GM21825 (cell line): ENCODE data around the gene KLHL21.
"Not testable (repeated sequence)": the region's sequence is repeated elsewhere in the genome, so short reads cannot be mapped to it uniquely, and the experiment has no call there.

Source experiments
- ATAC-seq: cut with Tn5 transposase; IDR thresholded peaks from one replicate; pipeline ENCODE4 v1.9.1; 2021; ENCODE audit warnings: mild to moderate bottlenecking, moderate library complexity; ENCODE audit not compliant: unreplicated experiment

Gene KLHL21

DNA sequence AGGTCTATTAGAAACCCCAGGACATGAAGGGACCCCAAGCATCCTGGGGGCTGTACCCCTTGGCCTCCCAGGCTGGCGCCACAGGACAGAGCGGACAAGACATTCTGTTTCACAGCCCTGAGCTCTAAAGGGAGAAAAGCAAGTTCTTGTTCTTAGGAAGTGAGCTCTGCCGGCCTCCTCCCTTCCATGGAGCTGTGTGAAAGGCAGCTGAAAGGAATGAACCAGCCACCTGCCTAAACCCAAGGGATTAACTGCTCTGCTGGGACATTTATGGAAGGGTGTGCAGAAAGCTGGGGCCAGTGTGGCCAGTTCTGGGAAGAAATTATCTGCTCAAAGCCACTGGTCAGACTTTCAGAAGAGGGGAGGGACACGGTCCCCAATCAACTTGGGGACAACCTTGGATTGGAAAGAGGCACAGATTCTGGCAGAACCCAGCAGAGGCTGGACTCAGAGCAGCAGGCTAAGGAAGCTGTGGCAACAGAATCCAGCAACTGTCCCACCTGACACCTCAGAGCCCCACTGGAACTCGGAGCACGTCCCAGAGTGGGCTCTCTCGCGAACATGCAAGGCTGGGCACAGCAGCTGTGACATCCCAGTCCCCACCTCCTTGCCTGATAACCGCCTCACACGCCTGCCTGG is 2.1 kb downstream of the KLHL21 start:
- ATAC-seq = peak; percentile 5

DNA sequence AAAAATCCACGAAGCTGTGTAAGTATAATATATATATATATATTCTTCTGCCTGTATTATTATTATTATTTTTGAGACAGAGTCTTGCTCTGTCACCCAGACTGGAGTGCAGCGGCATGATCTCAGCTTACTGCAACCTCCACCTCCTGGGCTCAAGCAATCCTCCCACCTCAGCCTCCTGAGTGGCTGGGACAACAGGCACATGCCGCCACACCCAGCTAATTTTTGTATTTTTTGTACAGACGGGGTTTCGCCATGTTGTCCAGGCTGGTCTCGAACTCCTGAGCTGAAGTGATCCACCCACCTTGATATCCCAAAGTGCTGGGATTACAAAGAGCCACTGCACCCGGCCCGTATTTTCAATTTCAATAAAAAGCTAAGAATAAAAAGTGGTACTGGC is 2.7 kb downstream of the KLHL21 start:
- not testable (repeated sequence) for ATAC-seq

DNA sequence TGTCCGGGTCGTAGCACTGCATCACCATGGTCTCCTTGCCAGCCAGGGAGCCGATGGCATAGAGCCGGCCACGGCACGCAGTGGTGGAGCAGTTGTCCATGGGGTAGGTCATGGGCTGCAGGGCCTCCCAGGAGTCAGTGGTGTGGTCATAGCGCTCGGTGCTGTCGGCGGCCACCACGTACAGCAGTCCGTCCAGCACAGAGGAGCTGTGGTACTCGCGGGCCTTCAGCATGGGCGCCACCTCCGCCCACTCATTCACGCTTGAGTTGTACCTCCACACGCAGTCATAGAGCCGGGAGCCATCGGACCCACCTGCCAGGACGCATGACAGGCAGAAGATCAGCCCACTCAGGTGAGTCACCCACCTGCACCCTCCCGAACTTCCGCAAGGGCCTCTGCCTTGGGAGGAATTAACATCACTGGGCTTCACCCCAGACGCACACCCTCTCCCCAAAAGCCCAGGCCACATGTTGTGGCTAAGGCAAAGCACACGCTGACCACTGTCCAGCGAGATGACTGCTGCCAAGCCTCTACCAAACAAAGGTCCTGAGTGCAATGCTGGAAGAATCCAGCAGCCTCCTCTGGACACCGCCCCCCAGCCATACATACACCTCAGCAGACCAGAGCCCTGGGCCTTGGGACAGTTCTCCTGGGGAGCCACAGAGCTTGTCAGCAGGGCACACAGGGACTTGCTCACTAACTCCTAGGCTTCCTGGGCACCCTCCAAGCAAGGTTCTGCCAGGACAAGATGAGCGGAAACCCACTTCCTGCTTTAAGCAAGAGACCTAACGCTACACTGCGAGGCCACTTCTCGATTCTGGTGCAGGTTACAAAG is 3.3 kb downstream of the KLHL21 start:
- no peak for ATAC-seq

DNA sequence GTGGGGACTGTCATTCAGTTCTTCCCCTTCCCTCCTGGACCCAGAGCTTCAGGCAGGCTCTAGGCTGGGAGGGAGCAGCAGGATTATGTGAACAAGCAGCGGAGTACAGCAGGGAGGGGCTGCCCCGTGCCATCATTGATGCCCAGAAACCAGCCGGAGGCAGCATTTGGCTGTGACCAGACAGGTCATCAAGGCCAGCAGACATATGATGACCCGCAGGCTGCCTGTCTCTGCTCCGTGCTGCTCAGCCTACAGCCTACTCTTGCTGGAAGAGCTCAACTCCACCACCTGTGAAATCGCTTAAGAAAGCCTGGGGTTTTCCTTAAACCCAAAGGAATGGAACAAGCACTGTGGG is 4.9 kb downstream of the KLHL21 start:
- ATAC-seq = no peak

DNA sequence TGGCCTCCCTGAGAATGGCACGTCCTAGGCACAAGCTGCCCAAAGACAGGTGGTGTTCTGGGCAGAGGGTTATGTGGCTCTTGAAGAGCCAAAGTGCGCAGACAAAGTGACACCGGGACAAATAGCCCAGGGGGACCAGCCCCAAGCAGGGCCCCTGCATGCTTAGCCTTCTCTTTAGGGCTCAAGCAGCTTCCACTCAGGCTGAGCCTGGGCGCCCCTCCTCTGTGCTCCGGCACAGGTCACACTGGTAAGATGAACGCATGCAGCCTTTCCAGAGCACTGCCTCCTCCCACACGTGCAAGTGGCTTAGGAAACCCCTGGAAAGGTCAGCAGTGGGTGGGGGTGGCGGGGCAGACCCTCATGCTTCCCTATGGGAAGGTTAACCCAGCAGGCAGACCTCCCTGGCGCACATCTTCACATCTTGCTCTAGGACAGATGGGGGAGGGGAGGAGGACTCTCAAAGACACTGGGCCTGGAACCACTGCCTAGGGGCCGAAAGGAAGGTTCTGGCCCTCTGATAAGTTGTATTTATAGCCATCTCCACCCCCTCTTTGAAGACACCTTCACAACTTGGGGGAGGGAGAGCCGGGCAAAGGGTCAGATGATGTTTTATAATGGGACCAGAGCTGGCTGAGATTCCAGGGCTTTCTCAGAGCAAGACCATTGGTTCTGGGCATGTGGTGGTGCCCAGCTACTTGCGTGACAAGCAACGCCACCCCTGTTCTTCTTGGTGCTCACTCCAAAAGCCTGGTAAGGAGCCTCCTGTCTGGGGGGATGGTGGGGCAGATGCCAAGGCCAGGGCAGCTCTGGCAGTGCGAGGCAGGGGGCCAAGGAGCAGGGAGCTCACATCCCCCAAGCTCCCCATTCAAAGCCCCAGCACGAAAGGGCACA is 5.5 kb downstream of the KLHL21 start:
- ATAC-seq = no peak

DNA sequence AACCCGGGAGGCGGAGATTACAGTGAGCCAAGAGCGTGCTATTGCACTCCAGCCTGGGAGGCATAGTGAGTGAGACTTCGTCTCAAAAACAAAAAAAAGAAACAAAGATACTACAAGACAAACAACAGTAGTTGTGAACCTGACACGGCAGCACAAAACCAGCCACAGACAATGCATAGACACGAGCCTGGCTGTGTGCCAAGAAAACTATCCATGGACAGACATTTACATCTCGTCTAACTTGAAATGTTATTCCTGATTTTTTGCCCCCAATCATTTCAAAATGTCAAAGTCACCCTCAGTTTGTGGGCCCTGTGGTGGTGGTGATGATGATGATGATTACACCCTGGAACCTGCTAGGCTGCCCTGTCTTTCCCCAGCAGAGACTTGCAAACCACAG is 6.3 kb downstream of the KLHL21 start:
- no peak for ATAC-seq

DNA sequence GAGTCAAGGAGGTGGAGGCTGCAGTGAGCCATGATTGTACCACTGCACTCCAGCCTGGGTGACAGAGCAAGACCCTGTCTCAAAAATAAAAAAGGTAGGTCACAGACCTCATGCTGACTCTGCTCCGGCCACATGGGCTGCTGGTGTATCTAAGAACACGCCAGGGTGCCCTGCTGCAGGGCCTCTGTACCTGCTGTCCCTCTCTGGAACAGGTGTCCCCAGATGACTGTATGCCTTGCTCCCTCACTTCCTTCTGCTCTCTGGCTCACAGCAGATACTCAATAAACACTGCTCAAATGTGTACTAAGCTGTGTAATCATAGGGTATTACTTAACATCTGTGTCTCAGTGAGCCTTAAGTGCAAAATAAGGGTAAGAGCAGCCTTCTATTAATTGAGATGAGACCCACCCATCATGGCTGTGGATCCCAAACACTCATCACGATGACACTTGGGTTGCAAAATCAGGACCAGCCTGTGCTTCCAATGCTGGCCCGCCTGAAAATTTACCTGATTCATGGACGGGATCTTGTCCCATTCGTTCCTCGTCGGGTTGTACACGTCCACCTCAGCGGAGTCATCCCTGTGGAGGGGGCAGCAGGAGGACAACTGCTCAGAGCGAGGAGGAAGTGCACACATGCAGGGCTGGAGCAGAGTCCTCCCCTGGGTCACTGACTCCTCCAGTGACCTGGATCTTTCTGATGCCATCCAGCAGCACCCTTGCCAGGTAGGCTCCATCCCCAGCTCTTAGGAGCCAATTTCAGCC is 7.5 kb downstream of the KLHL21 start:
- no peak for ATAC-seq

DNA sequence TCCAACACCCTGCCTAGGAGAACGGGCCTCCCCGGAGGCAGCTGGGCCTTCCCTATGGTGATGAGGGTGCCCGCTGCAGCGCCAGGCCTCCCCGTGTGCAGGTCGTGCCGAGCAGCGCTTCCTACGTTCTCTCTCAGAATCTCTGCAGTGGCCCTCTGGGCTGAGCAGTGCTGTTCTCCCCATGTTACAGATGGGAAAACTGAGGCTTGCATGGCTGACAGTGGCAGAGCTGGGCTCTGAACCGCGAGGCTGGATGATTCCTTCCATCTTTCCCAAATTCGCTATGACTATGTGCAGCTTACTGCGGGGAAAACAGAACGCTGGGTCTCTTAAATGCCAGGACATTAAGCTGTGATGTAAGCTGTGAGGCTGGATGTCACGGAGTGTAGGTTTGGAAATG is 8.9 kb downstream of the KLHL21 start:
- no peak for ATAC-seq

DNA sequence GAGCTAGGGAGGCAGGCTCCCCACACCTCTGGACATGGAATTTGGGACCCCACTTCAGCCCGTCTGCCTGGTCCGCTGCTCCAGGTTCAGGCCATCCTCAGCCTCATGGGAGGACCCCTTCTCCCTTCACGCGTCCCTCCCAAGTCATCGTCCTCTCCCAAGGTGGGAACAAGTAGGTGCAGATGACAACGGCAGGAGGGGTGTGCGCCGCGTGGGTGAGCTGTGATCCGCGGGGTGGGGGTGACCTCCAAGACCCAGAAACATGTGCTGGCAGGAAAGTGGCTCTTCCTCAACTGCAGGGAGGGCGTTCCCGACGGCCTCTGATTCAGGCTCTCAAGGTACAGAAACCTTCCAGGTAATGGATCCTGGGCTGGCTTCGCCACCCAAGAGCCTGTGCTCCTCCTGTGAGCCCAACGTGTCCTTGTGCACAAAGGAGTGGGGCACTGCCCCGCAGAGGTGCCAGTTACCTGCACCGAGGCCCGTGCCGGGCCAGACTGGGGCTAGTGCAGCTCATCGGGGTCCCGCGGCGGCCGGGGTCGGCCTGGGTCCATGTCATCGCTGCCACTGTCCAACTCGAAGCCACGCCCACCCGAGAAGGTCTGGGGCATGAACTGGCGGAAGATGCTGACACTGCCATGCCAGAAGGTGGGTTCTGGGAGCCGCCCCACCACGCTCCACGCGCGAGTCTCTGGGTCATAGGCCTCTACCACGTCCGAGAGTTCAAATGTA is 9.6 kb downstream of the KLHL21 start:
- no peak for ATAC-seq

DNA sequence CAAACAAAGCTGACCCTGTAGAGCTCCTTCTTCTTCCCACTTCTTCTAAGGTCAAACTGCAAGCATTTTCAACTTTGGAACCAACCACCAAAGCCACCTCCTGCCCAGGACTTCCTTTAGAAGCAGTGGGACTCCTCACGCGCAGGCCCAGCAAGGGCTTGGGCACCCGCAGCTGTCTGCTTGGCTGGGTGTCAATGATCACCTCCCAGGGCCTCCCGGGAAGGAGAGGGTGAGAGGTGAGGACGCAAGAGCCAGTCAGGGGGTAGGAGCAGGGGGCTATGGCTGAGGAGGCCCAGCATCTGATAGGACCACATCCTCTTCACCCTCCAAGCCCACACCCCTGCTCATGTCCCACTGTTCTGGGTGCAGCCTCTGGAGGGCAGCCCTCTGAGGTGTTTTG is 10.2 kb downstream of the KLHL21 start:
- ATAC-seq = no peak

DNA sequence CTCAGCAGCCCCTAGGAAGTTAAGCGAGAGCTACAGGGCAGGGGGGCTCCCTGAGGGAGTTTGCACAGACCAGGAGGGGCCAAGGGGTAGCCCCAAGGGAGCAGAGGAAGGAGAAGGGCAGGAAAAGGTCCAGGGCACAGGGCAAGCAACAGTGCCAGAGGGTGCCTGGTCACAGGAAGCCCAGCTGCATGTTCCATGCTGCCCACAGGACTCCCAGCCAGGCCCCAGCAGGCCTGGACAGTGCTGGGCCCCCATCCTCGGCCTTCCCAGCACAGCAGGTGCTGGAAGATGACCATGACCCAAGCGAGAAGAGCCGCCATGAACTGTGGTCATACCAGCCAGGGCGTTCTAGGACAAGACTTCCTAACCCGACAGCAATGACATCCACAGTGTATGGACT is 11.0 kb downstream of the KLHL21 start:
- no peak for ATAC-seq

DNA sequence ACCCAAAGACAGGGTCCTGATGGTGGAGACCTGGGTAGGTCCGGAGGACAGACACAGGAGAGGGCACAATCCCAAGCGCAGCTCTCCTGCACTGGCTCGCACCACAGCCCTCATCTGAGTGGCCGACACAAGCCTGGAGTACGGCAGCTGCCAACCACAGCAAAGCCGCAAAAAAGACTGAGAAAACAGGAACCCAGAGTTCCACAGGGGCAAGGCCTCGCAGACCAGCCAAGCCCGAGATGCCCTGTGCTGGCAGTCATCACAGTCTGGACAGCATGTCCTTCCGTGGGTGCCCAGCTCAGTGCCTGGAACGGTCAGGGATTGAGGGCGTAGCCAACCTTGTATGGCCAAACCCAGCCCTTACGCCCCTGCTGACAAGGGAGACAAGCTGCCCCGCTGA is 11.4 kb downstream of the KLHL21 start:
- no peak for ATAC-seq

DNA sequence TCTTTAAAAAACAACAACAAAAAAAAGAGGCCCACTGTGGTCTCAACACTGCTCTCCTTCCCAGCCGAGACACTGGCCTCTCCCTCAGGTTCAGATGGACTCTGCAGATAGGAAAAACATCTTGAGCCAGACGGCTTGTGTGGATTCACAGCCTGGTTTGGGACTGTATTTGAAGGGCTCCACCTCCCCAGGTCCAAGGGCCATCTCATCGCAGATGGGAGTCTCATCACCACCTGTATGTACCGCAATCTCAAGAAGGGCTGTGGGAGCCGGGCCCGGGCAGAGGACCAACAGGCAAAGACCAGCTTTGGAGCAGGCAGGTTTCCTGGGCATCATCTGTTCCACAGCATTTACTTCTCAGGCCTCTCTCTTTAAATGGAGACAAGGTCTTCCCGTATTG is 12.6 kb downstream of the KLHL21 start:
- no peak for ATAC-seq

DNA sequence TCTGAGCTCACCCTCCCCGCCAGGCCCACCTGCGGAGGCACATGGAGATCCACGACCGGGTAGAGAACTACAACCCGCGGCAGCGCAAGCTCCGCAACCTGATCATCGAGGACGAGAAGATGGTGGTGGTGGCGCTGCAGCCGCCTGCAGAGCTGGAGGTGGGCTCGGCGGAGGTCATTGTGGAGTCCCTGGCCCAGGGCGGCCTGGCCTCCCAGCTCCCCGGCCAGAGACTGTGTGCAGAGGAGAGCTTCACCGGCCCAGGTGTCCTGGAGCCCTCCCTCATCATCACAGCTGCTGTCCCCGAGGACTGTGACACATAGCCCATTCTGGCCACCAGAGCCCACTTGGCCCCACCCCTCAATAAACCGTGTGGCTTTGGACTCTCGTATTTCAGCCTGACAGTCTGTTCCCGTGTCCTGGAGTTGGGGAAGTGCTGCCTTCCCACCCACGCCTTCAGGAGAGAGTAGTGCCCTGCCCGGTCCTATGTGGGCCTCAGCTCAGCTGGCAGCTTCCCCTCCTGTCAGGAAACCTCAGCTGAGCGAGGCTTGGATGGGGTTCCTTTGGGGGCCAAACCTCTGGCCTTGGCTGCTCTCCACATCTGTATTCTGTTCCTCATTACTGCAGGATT is 13.7 kb downstream of the KLHL21 start:
- ATAC-seq = no peak

DNA sequence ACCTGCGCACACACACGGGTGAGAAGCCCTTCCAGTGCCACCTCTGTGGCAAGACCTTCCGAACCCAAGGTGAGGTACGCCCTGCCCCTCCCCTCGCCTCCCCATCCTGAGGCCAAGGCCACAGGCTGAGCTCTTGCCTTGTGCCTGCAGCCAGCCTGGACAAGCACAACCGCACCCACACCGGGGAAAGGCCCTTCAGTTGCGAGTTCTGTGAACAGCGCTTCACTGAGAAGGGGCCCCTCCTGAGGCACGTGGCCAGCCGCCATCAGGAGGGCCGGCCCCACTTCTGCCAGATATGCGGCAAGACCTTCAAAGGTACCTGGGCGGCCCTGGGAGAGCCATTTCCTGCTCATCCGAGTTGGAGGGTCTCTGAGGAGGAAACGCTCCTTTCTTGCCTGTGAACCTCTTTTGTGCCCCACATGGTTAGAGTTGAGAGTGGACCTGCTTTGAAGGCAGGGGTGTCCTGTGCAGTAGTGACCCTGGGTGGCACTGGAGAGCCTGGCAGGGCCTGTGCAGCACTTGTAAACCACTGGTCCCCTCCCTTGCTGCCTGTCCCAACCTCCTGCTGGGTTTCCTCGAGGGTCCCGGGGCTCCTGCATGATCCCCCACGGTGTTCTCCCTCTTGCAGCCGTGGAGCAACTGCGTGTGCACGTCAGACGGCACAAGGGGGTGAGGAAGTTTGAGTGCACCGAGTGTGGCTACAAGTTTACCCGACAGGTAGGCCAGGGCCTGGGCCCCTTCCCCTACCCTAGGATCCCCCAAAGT is 14.4 kb downstream of the KLHL21 start:
- ATAC-seq = no peak

DNA sequence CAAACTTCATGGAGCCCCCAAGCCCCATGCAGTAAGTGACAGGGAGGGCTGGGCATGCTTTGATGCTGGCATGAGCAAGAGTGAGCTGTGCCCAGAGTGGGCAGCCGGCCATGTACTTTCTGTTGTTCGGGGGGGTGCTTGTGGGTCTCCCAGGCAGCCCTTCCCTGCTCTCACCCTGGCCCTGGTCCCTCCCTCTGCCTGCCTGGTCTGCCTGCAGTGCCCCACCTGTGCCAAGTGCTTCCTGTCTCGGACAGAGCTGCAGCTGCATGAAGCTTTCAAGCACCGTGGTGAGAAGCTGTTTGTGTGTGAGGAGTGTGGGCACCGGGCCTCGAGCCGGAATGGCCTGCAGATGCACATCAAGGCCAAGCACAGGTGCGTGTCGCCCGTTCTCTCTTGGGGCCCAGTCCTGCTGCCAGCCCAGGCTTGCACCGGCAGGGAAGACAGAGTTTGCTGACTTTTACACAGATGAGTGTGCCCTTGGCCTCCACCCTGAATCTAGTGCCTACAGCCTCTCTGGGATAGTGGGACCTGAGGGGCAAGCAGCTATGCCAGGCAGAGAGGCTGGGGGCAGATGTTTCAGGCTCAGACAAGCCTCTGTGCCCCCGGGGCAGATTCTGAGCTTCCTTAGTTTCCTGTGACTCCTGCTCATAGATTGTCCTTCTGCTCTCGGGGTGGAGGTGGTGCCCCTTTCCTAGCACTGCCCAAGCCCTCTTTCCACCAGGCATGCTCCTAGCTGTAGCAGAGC is 15.2 kb downstream of the KLHL21 start:
- no peak for ATAC-seq

DNA sequence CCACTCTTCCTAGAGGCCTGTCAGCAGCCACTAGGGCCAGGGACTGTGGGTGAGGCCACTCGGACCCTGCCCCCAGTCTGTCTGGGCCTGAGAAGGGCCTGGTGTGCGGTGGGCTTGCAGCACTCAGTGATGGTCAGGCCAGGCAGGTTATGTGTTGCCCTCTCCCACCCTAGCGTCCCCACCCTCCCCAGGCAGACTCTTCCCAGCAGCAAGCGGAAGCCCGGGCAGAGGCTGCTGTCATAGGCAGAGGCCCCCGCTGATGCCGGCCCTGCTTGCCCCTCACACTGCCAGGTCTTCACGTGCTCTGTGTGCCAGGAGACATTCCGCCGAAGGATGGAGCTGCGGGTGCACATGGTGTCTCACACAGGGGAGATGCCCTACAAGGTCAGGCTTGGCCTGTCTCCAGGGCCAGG is 16.3 kb downstream of the KLHL21 start:
- no peak for ATAC-seq

DNA sequence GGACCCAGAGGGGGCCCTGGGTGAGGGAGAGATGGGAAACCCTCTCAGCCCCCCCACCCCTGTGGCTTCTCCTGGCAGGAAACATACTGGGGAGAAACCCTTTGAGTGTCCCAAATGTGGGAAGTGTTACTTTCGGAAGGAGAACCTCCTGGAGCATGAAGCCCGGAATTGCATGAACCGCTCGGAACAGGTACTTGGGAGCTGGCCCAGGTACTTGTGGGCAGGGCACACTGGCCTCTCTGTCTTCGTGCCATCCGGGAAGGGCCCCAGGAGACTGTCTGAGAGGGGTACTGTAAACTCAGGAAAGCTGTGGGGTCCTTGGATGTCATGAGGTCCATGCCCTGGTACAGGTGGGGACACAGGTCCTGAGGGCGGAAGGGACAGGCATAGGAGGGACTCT is 16.8 kb downstream of the KLHL21 start:
- no peak for ATAC-seq
